H1 (cell line): ENCODE measurements around the gene DBH.

Experiments
- CBX5 ChIP-seq: fragments of 300-800, 300-1000 bp; sonication (generic); IDR thresholded peaks from 2 replicates; pipeline ENCODE4 v1.7.1; 2016; ENCODE audit warnings: antibody characterized with exemption, low read length, low read depth
- CTCF ChIP-seq, 3 experiments: IDR thresholded peaks; 1 replicate in 2 of 3; 2 replicates in 1 of 3; pipeline versions ENCODE4 v1.5.1 to v1.6.1; 2011; ENCODE audit warnings: low read length in 3 of 3, mild to moderate bottlenecking in 3 of 3, inconsistent platforms in 2 of 3, low read depth in 1 of 3, moderate library complexity in 1 of 3; ENCODE audit not compliant: insufficient read depth in 1 of 3; ENCODE audit errors: control extremely low read depth in 1 of 3
- EZH2 ChIP-seq: fragments of 200-600 bp; sonication (generic); IDR thresholded peaks from 2 replicates; pipeline ENCODE4 v1.7.1; 2012; ENCODE audit warnings: low read depth, mild to moderate bottlenecking, moderate library complexity, low read length, inconsistent platforms; ENCODE audit not compliant: severe bottlenecking
- GTF2F1 ChIP-seq: IDR thresholded peaks from 2 replicates; pipeline ENCODE4 v1.6.1; 2012; ENCODE audit warnings: low read depth, low read length, improper control_type of control experiment, borderline replicate concordance
- NANOG ChIP-seq: IDR thresholded peaks from 2 replicates; pipeline ENCODE4 v1.6.1; 2011; ENCODE audit warnings: low read length, low read depth, mild to moderate bottlenecking, inconsistent platforms; ENCODE audit not compliant: insufficient read depth, poor library complexity, severe bottlenecking
- POLR2A ChIP-seq, 2 experiments: IDR thresholded peaks; 1 replicate in 1 of 2; 2 replicates in 1 of 2; pipeline ENCODE4 v1.6.1; 2011; ENCODE audit warnings: low read depth in 2 of 2, low read length in 2 of 2, mild to moderate bottlenecking in 2 of 2; ENCODE audit errors: control extremely low read depth in 1 of 2
- POLR2AphosphoS5 ChIP-seq: IDR thresholded peaks from 2 replicates; pipeline ENCODE4 v1.6.1; 2011; ENCODE audit warnings: low read depth, low read length
- SP1 ChIP-seq: IDR thresholded peaks from 2 replicates; pipeline ENCODE4 v1.6.1; 2011; ENCODE audit warnings: low read depth, low read length
- SUZ12 ChIP-seq: fragments of 200-600 bp; sonication (generic); IDR thresholded peaks from 2 replicates; pipeline ENCODE4 v1.6.1; 2012; ENCODE audit warnings: mild to moderate bottlenecking, inconsistent platforms, low read length, moderate library complexity, mixed read lengths

- TF ChIP-seq EZH2: no peak
- no peak for TF ChIP-seq POLR2AphosphoS5
- no peak for TF ChIP-seq SP1
- no peak for TF ChIP-seq CBX5
- no peak for TF ChIP-seq CTCF (IDR thresholded peaks at IDR 0.05; ENCODE audit: control extremely low read depth in 1 of 3, insufficient read depth in 1 of 3, low read depth in 1 of 3, low read length in 3 of 3)
- TF ChIP-seq GTF2F1: no peak
- no peak for TF ChIP-seq POLR2A (IDR thresholded peaks at IDR 0.05; ENCODE audit: control extremely low read depth in 1 of 2, low read depth in 2 of 2, low read length in 2 of 2)
- TF ChIP-seq SUZ12: no peak
- TF ChIP-seq NANOG: no peak
Observed at GRCh38 chr9:133636902-133637301, 739 bp downstream of the DBH start.
